HG03565 (cell line): ENCODE data around the gene VKORC1.

Experiments
- ATAC-seq: cut with Tn5 transposase; IDR thresholded peaks from one replicate; pipeline ENCODE4 v1.9.1; 2021; ENCODE audit warnings: mild to moderate bottlenecking, moderate library complexity; ENCODE audit not compliant: unreplicated experiment

VKORC1 gene

GRCh38 chr16:31063843-31064611 is 30.6 kb downstream of the VKORC1 start:
- ATAC-seq = no peak

- no peak for ATAC-seq
These were observed 31.1 kb downstream of the VKORC1 start for GRCh38 chr16:31063495-31063842.

DNA sequence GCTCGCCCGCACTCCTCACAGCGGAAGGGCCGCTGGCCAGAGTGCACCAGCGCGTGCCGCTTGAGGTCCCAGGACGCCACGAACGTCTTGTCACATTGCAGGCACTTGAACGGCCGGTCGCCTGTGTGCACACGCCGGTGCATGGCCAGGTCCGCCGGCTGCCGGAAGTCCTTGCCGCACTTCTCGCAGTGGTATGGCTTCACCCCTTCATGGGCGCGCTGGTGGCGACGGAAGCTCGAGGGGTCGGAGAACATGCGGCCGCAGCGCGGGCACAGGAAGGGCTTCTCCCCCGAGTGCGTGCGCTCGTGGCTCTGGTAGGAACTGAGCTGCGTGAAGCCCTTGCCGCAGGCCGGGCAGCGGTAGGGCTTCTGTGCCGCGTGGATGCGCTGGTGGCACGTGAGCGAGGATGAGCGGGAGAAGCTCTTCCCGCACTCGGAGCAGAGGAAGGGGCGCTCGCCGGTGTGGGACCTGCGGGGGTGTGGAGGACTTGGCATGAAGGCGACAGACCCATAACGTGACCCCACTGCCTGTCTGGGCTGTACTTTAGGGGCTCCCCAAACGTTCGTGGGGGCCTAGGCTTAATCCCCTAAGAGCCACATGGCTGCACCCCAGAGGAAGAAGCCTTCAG is 32.7 kb downstream of the VKORC1 start:
- no peak for ATAC-seq

GRCh38 chr16:31061126-31061812 is 33.3 kb downstream of the VKORC1 start:
- ATAC-seq = no peak

DNA sequence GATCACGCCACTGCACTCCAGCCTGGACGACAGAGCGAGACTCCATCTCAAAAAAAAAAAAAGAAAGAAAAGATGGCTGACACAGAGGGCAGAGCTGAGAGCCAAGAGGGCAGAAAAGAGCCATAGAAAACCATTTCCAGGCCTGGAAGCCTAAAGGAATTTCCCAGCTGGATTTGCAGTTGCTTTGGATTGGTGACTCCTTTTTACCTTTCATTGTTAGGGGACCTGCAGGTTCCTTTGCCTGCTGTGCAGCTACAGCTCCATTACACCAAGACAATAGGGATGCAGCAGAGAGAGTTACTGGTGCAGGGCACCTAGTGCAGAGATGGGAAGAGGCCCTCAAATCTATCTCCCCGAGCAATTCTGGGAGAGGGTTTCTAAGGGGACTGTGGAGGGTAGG is 39.0 kb downstream of the VKORC1 start:
- ATAC-seq = no peak

DNA sequence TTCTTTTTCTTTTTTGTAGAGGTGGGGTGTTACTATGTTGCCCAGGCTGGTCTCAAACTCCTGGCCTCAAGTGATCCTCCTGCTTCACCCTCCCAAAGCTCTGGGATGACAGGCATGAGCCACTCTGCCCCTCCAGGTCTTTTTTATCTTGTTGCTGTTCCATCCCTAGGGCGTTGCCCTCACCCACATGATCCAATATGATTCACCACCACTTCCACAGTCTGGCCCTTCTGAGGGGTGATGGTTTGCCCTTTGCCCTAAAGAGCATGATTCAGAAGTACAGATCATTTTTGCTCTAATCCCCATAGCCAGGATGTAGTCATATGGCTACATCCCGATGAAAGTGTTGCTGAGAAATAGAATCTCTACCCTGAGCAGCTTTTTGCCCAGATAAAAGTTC is 42.5 kb downstream of the VKORC1 start:
- no peak for ATAC-seq

DNA sequence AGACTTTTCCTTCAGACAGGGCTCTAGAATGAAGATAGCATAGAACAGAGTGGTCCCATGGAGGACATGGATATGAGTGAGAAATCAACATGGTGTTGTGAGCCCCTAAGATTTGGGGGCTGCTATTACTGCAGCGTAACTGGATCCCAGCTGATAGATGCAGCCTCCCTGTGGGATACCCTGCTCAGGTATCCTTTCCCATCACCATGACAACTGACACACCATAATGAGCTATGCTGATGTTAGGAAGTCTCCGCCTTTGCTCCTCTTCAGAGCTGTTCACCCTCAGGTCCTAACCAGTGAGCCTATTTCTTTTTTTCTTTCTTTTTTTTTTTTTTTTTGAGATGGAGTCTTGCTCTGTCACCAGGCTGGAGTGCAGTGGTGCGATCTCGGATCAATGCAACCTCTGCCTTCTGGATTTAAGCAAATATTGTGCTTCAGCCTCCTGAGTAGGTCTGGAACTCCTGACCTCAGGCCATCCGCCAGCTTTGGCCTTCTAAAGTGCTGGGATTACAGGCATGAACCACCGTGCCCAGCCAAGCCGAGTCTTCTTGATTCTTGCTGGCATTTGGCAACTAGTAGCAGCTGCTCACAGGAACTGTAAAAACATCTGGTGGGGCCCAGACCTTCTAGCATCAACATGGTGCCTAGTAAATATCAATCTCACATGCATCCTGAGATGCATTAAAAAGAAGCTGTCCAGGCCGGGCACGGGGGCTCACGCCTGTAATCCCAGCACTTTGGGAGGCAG is 44.1 kb downstream of the VKORC1 start:
- no peak for ATAC-seq

DNA sequence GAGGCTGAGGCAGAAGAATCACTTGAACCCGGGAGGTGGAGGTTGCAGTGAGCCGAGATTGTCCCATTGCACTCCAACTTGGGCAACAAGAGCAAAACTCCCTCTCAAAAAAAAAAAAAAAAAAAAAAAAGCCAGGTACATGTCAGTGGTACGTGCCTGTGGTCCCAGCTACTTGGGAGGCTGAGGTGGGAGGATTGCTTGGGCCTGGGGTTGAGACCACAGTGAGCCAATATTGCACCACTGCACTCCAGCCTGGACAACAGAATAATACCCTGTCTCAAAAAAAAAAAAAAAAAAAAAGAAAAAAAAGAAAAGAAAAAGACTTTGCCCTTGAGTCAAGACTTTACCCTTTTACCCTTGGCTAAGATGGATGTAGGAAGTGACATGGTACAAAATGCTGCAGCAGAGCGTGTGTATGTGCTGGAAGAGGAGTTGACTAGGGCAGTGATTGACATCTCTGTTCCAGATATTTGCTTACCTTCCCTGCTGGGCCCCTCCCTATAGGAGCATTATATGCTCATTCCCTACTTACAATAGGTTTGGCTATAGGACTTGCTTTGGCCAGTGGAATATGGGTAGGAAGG is 50.6 kb downstream of the VKORC1 start:
- no peak for ATAC-seq

DNA sequence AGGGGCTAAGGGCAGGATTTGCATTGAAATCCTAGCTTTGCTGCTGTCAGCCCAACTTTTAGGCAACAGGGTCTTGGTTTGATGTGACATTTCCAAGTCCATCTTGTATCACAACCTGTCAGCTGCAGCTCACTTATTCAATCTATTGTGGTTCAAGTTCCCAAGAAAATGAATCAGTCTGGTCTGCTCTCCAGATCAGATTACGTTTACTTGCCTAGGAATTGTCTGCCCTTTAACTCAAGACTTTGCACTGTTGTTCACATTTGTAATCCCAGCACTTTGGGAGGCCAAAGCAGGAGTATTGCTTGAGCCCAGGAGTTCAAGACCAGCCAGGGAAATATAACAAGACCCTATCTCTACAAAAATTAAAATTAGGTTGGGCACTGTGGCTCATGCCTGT is 51.2 kb downstream of the VKORC1 start:
- ATAC-seq = no peak

- ATAC-seq = no peak
These were observed 51.7 kb downstream of the VKORC1 start for GRCh38 chr16:31042866-31043265.
